Measurements from ENCODE around the gene NLK. TPM values are rescaled to one million over a fixed set of nuclear protein-coding genes. Genes with fewer than 3 reads are reported as not detected.
A peak's percentile ranks its signal among the peaks of the same experiment; 100 is the strongest.

The NLK gene
- total and polyA plus RNA-seq, 2 donors (not counting 1 experiment from before 2014, with no cell fraction given) = 12.7 to 24.8 TPM

GRCh38 chr17:28228109-28228840 lies 185.8 kb downstream of the NLK start:
- peak overlapping the region; percentile 54 for H3K9ac ChIP-seq (ENCODE audit: low read length)
- H3K27me3 ChIP-seq (replicated peaks in 1 of 4; ENCODE audit: control extremely low read depth in 1 of 4, control insufficient read depth in 3 of 4, insufficient read depth in 4 of 4, low read length in 3 of 4) = peaks cover 0 to 47% (median 16%) of the 10 kb centered on the region in 4 experiments
- peaks cover 11% of the 10 kb centered on the region for H3K4me1 Mint-ChIP-seq
- ChIA-PET CTCF (interaction anchor here (0.6 kb wide), 1 partner anchor 423 kb away, joined by 3 read pairs; no protein-coding TSS in a partner anchor), POLR2A (no interaction called here)
- no peaks in the 10 kb centered on the region for H3K36me3 ChIP-seq (replicated peaks in 1 of 2; ENCODE audit: control extremely low read depth in 1 of 2, control insufficient read depth in 1 of 2, extremely low read depth in 1 of 2, insufficient read depth in 2 of 2, low read length in 1 of 2)
- peak overlapping the region; percentile 58 for H2AFZ ChIP-seq (ENCODE audit: insufficient read depth, low read depth, low read length, poor library complexity, severe bottlenecking)
- peak overlapping the region in 4 of 5 experiments; percentile 13 to 56 (median 40) for H3K4me3 ChIP-seq (ENCODE audit: control extremely low read depth in 1 of 5, extremely low read depth in 1 of 5, insufficient read depth in 1 of 5, low read depth in 2 of 5, low read length in 4 of 5)
- H3K4me1 ChIP-seq (ENCODE audit: control insufficient read depth in 2 of 2, insufficient read depth in 2 of 2, low read length in 2 of 2) = peaks cover 12 to 16% of the 10 kb centered on the region in 2 donors
- WGBS (ENCODE audit: insufficient coverage) = 15% methylated on average over 18 of the region's 22 CpGs
- peak overlapping the region; percentile 79 for H3K4me3 Mint-ChIP-seq
- DNase-seq (no peak), ATAC-seq (ENCODE audit: low read depth) (no peak)
- H3K9me3 ChIP-seq (ENCODE audit: control extremely low read depth in 1 of 3, control insufficient read depth in 2 of 3, insufficient read depth in 1 of 3, low read length in 2 of 3) = peaks cover 0 to 20% (median 0%) of the 10 kb centered on the region in 3 donors
- H3K27me3 Mint-ChIP-seq = peaks cover 55% of the 10 kb centered on the region
- H3K9me3 Mint-ChIP-seq (ENCODE audit: insufficient read depth) = no peaks in the 10 kb centered on the region
- TF ChIP-seq EZH2 (IDR thresholded peaks at IDR 0.05; ENCODE audit: borderline replicate concordance, insufficient read depth, low read depth, low read length, poor library complexity, severe bottlenecking) (no peak), CTCF (IDR thresholded peaks at IDR 0.05) (no peak)
- H3K4me2 ChIP-seq (replicated peaks; ENCODE audit: low read depth, low read length, poor library complexity, severe bottlenecking) = peak overlapping the region; percentile 84
- H3K27ac Mint-ChIP-seq = no peak overlapping the region
- no peaks in the 10 kb centered on the region for H4K20me1 ChIP-seq (ENCODE audit: control insufficient read depth, insufficient read depth, low read length, poor library complexity, severe bottlenecking)
- no peaks in the 10 kb centered on the region for H3K79me2 ChIP-seq (ENCODE audit: control insufficient read depth, insufficient read depth, low read length)
- intact Hi-C loops (cut with micrococcal nuclease) = no loop called here
- no peak overlapping the region for H3K27ac ChIP-seq (ENCODE audit: low read length in 2 of 2)

Data from B cell (primary cell).